GDM1 (cell line): ENCODE results near the gene FBXO45.
"Not testable (repeated sequence)": the region's sequence is repeated elsewhere in the genome, so short reads cannot be mapped to it uniquely, and the experiment has no call there.

Experiments
- DNase-seq: peaks from one replicate; lab custom pipeline; 2025; lab: John Stamatoyannopoulos, UW

The FBXO45 gene

DNA sequence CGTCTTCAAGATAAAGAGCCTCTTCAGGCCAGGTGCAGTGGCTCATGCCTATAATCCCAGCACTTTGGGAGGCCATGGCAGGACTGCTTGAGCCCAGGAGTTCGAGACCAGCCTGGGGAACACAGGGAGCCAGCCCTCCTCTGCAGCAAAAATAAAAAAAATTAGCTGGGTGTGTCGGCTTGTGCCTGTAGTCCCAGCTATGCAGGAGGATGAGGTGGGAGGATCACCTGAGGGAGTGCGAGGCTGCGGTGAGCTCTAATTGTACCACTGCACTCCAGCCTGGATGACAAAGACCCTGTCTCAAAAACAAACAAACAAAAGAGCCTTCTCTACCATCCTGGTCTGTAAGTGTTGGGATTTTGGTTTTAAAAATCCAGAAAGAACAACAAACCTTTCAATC lies 11.2 kb upstream of the FBXO45 start:
- DNase-seq: no peak

DNA sequence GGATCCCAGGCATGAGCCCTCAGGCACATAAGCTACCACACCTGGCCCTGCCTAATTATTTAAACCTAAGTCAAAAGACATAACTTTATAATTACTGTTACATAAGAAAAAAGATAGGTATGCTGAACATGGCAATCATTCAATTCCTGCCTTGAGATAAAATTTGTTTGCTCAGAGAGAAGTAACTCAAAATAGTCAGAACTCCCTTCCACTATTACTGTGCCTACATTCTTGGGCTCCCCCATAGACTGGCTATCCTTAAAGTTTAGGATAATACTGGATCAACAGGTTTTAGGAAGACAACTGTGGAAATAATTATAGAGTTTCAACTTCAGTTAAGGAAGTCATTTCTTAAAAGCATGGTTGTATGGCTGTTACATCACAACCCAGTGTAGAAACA lies 10.0 kb upstream of the FBXO45 start:
- no peak for DNase-seq

DNA sequence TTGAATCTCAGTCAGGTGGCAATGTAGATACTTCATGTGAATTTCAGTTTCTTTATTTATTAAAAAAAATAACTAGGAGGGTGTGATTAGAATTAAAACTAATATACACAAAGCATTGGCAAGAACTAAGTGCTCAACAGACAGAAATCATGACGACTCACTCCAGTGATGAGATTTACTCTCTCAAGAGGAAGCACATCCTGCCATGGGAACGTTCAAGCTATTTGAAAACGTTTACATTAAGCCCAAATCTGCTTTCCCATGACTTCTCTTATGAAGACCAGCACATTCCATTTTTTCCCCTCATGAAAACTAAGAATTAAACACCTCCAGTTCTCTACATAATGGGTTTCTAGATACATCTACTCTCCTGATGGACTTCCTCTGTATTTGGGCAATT lies 8.6 kb upstream of the FBXO45 start:
- no peak for DNase-seq

DNA sequence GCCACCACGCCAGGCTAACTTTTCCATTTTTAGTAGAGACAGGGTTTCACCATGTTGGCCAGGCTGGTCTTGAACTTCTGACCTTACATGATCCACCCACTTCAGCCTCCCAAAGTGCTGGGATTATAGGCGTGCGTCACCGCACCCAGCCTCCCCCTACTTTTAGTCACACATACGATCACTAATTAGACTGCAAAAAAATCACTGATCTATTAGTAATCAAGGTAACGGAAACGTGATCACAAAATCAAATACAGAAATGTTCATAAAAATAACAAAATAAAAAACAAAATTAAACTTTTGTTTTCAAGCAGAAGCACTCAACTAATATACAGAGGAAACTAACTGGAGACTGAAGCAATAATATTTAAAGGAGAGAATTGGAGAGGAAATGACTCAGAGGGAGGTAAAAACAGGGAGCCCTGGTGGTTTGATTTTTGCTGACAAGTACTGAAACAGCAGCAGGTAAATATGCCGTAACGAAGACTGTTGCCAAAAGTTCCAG lies 4.7 kb upstream of the FBXO45 start:
- DNase-seq: no peak

DNA sequence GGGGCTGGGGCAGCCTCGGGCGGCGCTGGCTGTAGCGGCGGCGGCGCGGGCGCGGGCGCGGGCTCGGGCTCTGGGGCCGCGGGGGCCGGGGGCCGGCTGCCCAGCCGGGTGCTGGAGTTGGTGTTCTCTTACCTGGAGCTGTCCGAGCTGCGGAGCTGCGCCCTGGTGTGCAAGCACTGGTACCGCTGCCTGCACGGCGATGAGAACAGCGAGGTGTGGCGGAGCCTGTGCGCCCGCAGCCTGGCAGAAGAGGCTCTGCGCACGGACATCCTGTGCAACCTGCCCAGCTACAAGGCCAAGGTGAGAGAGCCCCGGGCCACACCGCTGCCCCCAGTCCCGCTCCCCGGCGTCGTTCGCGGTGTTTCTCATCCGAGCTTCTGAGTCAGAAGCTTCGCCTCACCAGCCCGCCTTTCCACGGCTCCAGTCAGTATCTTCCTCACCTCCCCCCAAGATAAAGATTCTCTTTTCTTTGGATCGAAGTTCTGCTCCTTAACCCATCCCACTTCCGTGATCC lies 600 bp downstream of the FBXO45 start:
- DNase-seq: no peak

DNA sequence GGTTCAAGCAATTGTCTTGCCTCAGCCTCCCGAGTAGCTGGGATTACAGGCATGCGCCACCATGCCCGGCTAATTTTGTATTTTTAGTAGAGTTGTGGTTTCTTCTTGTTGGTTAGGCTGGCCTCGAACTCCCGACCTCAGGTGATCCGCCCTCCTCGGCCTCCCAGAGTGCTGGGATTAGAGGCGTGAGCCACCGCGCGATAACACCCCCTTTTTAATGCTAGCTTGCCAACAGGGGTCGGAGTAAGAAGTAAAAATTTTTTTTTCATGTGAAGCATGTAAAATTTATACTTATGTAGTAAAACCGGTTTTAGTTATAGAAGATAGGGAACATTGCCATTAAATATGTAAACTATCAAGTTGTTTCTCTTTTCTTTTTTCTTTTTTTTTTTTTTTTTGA lies 1.9 kb downstream of the FBXO45 start:
- DNase-seq: not testable (repeated sequence)

DNA sequence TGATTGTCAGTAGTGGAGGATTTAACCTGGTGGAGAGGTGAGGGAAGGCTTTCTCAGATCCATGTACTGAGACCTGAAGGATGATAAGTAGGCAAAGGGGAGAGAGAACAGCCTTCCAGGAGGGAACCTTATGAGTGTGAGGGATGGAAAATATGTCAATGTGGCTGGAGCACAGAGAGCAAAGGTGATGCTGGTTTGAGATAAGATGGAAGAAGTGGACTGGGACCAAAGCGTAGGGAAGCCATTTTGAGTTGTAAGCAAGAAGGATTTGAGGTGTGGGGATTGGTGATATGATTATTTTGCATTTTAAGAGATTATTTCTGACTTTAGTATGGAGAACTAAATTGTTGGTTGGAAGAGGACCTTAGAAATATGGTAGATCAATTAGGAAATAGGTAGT lies 3.9 kb downstream of the FBXO45 start:
- no peak for DNase-seq

DNA sequence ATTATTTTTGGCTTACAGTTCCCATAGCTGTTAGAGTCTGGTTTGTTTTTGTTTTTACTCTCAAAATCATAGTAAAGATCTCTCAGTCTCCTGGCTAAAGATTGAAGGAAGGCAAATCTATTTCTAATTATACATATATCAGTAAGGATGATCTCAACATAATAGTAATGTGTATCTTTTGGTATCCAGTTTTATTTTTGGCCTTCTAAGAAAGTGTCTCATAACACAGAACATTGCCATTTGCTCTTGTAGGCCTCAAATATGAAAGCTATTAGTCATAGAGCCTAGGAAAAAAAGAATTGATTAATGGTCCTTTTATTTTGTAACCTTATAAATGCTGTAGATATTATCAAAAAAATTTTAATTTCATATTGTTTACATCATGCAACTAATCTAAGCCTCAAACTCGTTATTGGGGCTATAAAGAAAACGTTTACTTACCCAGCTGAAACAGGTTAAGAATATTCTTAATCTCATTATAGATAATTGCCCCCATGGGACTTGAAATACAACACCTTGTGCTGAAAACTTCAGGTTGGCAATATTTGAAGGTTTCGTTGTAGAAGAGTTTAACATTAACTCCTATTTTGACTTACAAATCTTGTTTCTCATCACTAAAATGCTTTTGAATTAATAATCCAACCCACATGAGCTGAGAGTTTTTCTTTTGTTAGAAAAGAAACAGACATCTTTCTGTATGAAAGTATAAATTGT lies 16.7 kb downstream of the FBXO45 start:
- DNase-seq: no peak

DNA sequence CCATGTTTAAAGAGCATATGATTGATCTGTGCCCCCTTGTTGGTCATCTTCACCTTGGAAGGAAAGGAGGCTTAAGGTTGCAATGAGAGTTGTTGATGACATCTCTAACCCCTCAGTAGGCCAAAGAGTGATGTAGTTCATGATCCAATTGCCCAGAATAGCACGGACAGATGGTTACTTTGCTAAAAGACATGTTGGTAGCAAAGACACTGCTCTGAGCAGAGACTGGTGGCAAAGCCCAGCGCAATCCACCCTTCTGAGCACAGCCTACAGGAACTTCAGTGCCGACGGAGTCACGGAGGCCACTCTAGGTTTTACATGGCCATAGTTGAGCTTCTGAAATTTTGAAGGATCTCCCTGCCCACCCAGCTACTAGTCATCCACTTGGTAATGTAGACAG lies 21.8 kb downstream of the FBXO45 start:
- no peak for DNase-seq

DNA sequence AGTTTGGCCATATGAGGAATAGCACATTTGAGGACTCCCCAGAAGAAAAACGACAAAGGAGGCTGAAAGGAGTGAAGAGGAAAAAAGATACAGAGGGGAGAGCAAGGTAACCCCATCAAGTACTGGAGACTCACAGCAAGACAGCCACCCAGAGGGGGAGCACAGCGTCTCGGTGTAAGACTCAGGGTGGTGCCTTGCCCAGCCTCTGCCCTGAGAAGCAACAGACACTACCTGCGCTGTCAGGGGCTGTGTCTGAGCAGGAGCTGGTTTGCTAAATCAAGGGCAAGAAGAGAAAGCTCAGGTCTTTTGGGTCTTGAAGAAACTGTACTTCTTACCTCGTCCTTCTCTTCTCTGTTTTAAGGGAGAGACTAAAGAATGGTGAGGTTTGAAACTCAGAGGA lies 27.9 kb downstream of the FBXO45 start:
- DNase-seq: no peak

DNA sequence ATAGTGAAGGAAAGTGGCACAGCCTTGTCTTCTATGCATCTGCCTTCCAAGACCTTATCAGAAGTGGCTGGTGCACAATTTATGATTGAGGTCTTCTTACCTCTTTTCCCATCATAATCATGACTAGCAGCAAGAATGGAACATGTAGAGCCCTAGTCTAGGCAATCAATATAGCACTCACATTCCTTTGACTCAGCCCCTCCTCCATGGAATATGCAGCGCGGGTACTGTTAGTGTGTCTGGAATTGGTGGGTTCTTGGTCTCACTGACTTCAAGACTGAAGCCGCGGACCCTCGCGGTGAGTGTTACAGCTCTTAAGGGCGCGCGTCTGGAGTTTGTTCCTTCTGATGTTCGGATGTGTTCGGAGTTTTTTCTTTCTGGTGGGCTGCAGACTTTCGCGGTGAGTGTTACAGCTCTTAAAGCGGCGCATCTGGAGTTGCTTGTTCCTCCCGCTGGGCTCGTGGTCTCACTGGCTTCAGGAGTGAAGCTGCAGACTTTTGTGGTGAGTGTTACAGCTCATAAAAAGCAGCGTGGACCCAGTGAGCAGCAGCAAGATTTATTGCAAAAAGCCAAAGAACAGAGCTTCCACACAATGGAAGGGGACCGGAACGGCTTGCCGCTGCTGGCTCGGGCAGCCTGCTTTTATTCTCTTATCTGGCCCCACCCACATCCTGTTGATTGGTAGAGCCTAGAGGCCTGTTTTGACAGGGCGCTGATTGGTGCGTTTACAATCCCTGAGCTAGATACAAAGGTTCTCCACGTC lies 29.7 kb downstream of the FBXO45 start:
- not testable (repeated sequence) for DNase-seq

DNA sequence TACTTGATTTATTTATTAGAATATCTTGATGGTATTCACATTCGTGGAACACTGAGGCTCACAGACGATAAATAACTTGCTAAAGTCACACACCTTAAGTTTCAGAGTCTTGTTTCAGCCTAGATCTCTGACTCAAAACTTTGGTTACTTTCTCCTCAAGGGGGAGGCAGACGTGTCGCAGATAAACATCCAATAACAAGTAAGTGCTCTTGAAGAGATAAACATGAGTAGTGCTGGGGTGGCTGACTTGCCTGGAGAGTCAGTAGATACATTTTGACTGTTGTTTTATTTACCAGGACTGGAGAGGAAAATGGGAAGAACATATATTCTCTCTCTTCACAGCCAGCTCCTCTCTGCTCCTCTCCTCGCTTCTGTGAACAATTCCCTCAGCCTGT lies 31.3 kb downstream of the FBXO45 start:
- DNase-seq: no peak

DNA sequence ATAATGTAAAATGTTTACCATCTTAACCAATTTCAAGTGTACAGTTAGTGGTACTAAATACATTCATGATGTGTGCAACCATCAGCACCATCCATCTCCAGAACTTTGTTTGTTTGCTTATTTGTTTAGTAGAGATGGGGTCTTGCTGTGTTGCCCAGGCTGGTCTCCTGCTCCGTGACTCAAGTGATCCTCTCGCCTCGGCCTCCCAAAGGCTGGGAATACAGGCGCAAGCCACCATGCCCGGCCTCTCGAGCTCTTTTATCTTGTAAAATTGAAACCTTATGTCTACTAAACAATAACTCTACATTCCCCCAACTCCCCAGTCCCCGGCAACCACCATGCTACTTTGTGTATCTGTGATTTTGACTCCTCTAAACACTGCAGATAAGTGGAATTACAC lies 31.9 kb downstream of the FBXO45 start:
- DNase-seq: no peak

DNA sequence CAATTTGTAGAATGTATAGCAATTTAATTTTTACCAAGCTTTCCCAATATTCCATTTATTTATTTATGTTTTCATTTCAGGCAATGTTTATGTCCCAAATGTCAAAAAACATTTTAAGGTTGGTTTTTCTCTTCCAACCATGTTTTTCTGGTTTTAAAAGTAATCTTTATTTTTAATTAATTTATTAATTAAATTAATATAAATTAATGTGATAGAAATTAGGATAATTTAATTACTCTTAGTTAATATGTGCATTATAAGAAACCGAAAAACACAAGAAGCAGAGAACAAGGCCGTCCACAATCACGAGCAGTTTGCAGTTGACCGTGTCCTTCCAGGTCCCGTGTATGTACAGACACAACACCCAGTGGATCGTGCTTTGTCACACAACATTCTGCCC lies 34.2 kb downstream of the FBXO45 start:
- DNase-seq: no peak

DNA sequence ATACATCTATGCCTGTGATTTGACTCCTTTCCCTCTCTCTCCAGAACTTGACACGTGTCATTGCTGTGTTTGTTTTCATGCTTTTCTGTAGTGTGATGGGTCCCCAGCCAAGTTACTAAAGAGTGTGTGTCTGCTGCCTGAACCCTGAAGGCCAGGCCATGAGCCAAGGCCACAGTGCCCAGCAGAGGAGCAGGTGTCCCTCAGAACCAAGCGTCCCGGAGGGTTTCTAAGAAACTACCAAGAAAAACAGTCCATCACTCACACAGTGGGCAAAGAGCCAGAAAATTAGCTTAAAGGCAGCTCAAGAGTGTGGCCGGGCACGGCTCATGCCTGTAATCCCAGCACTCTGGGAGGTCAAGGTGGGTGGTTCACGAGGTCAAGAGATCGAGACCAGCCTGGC lies 35.2 kb downstream of the FBXO45 start:
- no peak for DNase-seq

DNA sequence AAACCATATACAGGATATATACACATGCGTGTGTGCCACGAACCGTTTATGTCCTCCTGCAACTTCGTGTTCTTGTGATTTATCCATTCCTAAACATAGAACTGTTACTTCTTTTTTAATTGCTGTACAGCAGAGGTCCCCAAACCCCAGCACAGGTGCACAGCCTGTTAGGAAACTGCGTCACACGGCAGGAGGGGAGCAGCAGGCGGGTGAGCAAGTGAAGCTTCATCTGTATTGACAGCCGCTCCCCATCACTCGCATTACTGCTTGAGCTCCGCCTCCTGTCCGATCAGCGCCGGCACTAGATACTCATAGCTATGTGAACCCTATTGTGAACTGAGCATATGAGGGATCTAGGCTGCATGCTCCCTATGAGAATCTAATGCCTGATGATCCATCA lies 36.1 kb downstream of the FBXO45 start:
- no peak for DNase-seq

DNA sequence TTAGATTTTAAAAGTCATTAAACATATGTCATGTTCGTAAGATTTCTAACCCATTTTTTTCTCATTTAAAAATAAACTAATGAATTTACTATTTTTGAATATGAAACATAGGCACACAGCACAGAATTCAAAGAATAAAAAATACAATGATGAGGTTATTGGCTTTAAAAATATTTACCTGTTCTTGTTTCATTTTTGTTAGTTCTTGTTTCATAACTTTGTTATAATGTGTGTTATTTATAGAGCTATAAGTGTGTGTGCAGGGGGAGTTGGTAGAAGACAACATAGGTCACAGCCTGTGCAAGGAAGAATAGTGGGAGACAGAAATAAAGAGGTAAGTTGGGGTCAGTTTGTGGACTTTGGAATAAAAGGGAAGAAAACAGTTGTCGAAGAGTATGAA lies 40.2 kb downstream of the FBXO45 start:
- no peak for DNase-seq

DNA sequence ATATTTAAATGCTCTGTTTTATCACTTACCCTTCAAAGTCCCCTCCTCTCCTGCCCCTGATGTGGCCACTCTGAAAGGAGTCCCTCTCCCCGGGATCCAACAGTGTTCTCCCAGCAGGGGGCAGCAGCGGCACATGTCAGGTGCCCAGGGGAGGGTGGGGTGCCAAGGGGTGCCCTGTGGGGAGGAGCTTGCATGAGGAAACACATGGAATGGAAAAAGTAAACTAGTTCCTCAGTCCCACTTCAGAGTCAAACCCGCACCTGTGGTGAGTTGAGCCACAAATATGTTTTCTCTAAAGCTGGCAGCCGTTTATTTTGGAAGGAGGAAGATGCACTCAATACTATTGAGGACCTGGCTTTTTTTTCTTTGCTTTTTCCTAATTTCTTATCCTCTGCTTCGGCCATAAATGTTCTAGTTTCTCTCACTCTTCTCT lies 40.9 kb downstream of the FBXO45 start:
- DNase-seq: peak; percentile 92

DNA sequence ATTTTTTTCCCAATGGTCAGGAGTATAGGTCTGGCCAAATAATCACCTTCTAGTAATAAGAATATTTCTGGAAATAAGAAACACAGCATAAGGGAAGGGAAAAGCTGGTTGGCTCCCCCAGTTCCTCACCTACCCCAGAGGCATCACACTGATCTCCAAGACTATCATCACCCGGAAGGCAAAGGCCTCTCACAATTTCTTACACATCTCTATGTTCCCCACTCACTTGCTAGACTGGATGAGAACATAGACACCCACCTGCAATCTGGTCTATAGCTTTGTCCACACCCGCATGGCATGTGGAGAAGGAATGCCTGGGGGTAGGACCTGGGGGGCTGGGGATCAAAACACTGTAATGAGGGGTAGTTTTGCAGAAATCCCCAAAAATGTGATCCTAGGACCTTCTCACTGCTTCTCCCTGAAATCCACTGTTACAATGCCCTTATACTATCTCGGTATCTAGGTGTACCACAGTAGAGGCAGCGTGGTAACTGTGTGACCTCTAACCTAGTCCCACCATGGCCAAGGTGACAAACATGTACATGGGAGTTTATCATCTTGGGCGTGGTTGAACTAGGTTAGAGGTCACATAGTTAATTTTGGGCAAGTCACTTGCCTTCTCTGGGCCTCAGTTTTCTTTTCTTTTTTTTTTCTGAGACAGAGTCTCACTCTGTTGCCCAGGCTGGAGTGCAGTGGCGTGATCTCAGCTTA lies 41.5 kb downstream of the FBXO45 start:
- DNase-seq: no peak

DNA sequence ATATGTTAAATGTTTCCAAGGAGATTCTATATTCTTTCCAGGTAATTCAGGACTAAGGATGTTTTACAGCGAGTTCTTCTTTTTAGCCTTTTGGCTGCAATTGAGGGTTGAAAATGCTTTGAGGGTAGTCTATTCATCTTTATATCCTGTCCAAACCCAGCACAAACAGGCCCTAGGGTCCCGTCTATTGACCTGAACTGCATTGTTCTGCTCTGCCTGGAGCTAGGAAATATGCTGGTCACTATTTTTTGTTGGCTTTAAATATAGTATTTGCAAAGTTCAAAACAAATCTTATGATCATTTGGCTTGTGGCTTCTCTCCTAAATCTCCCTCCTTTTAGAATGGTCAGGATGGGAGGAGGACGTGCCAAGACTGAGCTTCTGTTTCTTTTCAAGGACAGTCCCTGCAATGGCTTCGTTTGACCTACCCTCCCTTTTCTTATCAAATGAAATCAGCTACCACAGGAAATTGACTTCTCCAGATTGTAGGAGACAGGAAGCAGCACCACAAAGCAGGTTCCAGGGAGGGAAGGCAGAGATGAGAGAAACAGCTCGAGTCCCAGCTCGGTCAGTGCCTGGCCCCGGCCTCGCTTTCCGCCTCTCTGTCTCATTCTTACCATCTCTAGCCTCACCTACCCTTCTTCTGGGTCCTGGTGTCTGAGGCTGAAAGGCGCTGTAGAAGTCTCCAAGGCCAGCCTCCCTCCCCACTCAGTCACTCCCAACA lies 43.5 kb downstream of the FBXO45 start:
- peak; percentile 51 for DNase-seq

DNA sequence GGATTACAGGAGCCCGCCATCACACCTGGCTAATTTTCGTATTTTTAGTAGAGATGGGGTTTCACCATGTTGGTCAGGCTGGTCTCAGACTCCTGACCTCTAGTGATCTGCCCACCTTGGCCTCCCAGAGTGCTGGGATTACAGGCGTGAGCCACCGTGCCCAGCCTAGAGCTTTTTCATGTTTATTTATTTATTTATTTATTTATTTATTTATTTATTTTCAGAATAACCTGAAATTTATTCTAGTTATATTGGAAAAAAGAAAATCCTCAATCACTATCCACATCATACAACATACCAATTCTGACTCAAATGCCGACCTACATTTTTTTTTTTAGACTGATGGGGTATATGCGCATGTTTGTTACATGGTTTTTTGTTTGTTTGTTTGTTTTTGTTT lies 46.8 kb downstream of the FBXO45 start:
- DNase-seq: not testable (repeated sequence)

DNA sequence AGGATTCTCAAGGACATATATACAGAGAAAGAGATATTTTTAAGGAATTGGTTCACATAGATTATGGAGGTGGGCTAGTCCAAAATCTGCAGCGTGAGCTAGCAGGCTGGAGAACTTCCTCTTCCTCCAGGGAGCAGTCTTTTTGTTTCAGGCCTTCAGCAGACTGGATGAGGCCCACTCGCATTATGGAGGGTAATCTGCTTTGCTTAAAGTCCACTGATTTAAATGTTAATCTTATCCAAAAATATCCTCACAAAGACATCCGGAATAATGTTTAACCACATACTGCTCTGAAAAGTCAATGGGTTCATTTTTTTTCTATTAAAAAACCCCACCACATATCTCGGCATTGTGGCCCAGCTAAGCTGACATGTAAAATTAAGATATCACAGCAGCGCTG lies 48.8 kb downstream of the FBXO45 start:
- peak; percentile 60 for DNase-seq
